Measurements from ENCODE around the gene HOXB8.

DNA sequence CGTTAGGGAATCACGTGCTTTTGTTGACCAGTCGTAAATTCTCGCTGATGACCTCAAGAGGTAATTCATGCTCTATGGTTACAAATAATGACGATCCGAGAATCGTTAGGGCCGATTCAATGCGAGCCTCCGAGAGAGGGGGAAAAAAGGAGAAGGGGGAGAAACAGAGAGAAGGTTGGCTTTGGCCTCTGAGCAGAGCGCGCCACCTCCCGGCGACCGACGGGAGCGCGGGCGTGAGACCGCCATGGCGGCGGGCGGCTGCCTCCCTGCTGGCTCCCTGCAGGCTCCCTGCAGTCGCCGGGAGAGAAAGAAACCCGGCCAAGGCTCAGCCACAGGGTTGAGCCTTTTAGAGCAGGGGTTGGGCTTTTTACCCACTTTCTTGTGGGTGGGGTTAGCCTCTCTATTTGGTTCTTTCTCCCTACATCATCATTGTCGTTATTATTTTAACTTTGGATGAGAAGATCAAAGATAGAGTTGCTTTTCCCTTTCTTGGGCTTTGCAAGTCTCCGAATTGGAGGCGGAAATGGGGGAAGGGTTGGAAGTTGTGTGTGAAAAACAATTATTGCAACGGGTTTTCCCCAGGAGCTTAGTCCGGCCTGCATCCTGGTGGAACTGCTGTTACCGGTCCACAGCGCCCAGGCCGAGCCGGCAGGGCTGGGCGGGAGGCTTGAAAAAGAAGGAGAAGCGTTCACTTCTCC, 21.1 kb downstream of the HOXB8 start:
- TF ChIP-seq POLR2A (IDR thresholded peaks at IDR 0.05): peak in 1 of 4 donors; percentile 12
- TF ChIP-seq POLR2AphosphoS5 (IDR thresholded peaks at IDR 0.05): no peak

All from upper lobe of left lung (tissue), 4 donors.